ENCODE measurements around the gene OPCML. TPM values are rescaled to one million over a fixed set of nuclear protein-coding genes. Genes with fewer than 3 reads are reported as not detected.

OPCML gene
- polyA plus RNA-seq, 3 donors, result not detected

GRCh38 chr11:132977746-132978145, 554.6 kb downstream of the OPCML start:
- Mint-ChIP-seq H3K27ac (no peak overlapping the region), H3K4me3 (no peak overlapping the region), H3K9me3 (peaks cover 0 to 3% (median 0%) of the 10 kb centered on the region in 7 donors), H3K36me3 (no peaks in the 10 kb centered on the region), H3K4me1 (no peaks in the 10 kb centered on the region), H3K27me3 (ENCODE audit: low read depth in 3 of 3) (peaks cover 0 to 2% (median 2%) of the 10 kb centered on the region in 3 donors)
- H3K4me1 ChIP-seq (ENCODE audit: control insufficient read depth in 1 of 2, insufficient read depth in 2 of 2, low read length in 2 of 2), result no peaks in the 10 kb centered on the region
- no peak for DNase-seq
- no peak overlapping the region for H2AFZ ChIP-seq (ENCODE audit: insufficient read depth, low read depth, low read length, poor library complexity, severe bottlenecking)
- H3K27me3 ChIP-seq (ENCODE audit: control insufficient read depth in 2 of 2, insufficient read depth in 2 of 2, low read length in 2 of 2), result no peaks in the 10 kb centered on the region
- H3K27ac ChIP-seq (ENCODE audit: low read depth in 1 of 2, low read length in 2 of 2), result no peak overlapping the region
- no peak overlapping the region for H3K4me2 ChIP-seq (replicated peaks; ENCODE audit: extremely low read depth, low read length, poor library complexity, severe bottlenecking)
- H3K9me3 ChIP-seq (replicated peaks in 1 of 2; ENCODE audit: control insufficient read depth in 1 of 2, insufficient read depth in 1 of 2, low read length in 2 of 2), result no peaks in the 10 kb centered on the region
- no peaks in the 10 kb centered on the region for H3K79me2 ChIP-seq (ENCODE audit: insufficient read depth, low read length)
- 100% methylated on average over 4 of the region's 4 CpGs for WGBS (ENCODE audit: insufficient coverage)
- H3K4me3 ChIP-seq (replicated peaks in 1 of 3; ENCODE audit: low read depth in 2 of 3, low read length in 3 of 3), result no peak overlapping the region
- H3K36me3 ChIP-seq (replicated peaks in 1 of 2; ENCODE audit: control insufficient read depth in 1 of 2, insufficient read depth in 2 of 2, low read length in 2 of 2), result no peaks in the 10 kb centered on the region
- H4K20me1 ChIP-seq (ENCODE audit: insufficient read depth, low read length), result no peaks in the 10 kb centered on the region
- intact Hi-C loops (cut with micrococcal nuclease), result no loop called here
- H3K9ac ChIP-seq (ENCODE audit: insufficient read depth, low read length, poor library complexity, severe bottlenecking), result no peak overlapping the region
- TF ChIP-seq CTCF (IDR thresholded peaks at IDR 0.05), result no peak

GRCh38 chr11:132977241-132977640, 555.1 kb downstream of the OPCML start:
- H3K27ac Mint-ChIP-seq, result no peak overlapping the region
- intact Hi-C loops (cut with micrococcal nuclease), result no loop called here
- no peak for DNase-seq
- no peaks in the 10 kb centered on the region for H4K20me1 ChIP-seq (ENCODE audit: insufficient read depth, low read length)
- no peaks in the 10 kb centered on the region for H3K36me3 Mint-ChIP-seq
- peaks cover 0 to 4% of the 10 kb centered on the region in 2 donors for H3K9me3 ChIP-seq (replicated peaks in 1 of 2; ENCODE audit: control insufficient read depth in 1 of 2, insufficient read depth in 1 of 2, low read length in 2 of 2)
- H3K27me3 Mint-ChIP-seq (ENCODE audit: low read depth in 3 of 3), result peaks cover 0 to 2% (median 2%) of the 10 kb centered on the region in 3 donors
- H3K4me2 ChIP-seq (replicated peaks; ENCODE audit: extremely low read depth, low read length, poor library complexity, severe bottlenecking), result no peak overlapping the region
- no peak overlapping the region for H3K9ac ChIP-seq (ENCODE audit: insufficient read depth, low read length, poor library complexity, severe bottlenecking)
- H3K27ac ChIP-seq (ENCODE audit: low read depth in 1 of 2, low read length in 2 of 2), result no peak overlapping the region
- no peaks in the 10 kb centered on the region for H3K27me3 ChIP-seq (ENCODE audit: control insufficient read depth in 2 of 2, insufficient read depth in 2 of 2, low read length in 2 of 2)
- H3K4me1 ChIP-seq (ENCODE audit: control insufficient read depth in 1 of 2, insufficient read depth in 2 of 2, low read length in 2 of 2), result no peaks in the 10 kb centered on the region
- TF ChIP-seq CTCF (IDR thresholded peaks at IDR 0.05), result no peak
- H3K4me3 Mint-ChIP-seq, result no peak overlapping the region
- WGBS (ENCODE audit: insufficient coverage), result 75% methylated on average over 1 of the region's 2 CpGs
- no peak overlapping the region for H2AFZ ChIP-seq (ENCODE audit: insufficient read depth, low read depth, low read length, poor library complexity, severe bottlenecking)
- H3K79me2 ChIP-seq (ENCODE audit: insufficient read depth, low read length), result no peaks in the 10 kb centered on the region
- no peaks in the 10 kb centered on the region for H3K36me3 ChIP-seq (replicated peaks in 1 of 2; ENCODE audit: control insufficient read depth in 1 of 2, insufficient read depth in 2 of 2, low read length in 2 of 2)
- no peaks in the 10 kb centered on the region for H3K4me1 Mint-ChIP-seq
- H3K4me3 ChIP-seq (replicated peaks in 1 of 3; ENCODE audit: low read depth in 2 of 3, low read length in 3 of 3), result no peak overlapping the region
- peaks cover 0 to 3% (median 0%) of the 10 kb centered on the region in 7 donors for H3K9me3 Mint-ChIP-seq
